Occipital lobe (tissue), 2 donors: ENCODE results near the gene ARHGEF16. TPM values are rescaled to one million over a fixed set of nuclear protein-coding genes. Genes with fewer than 3 reads are reported as not detected.

Source experiments
- DNase-seq: peaks from one replicate; lab custom pipeline; 2025; lab: John Stamatoyannopoulos, UW
- total RNA-seq: library from RNA; depleted of rRNA; stranded (reverse); fragments of >200 nt; gene quantifications from one replicate; pipeline ENCODE4 v1.2.3, GENCODE V29; 2014

Gene ARHGEF16
- total RNA-seq, 1 donor from 2014 or later: 0.16 TPM

- no peak for DNase-seq
Observed at GRCh38 chr1:3516911-3517675, 62.6 kb downstream of the ARHGEF16 start.

- no peak for DNase-seq
Observed at GRCh38 chr1:3518256-3518655, 63.8 kb downstream of the ARHGEF16 start.

GRCh38 chr1:3518756-3519155 is 64.3 kb downstream of the ARHGEF16 start:
- DNase-seq: no peak

- DNase-seq: no peak
Observed at GRCh38 chr1:3519301-3519885, 64.9 kb downstream of the ARHGEF16 start.

GRCh38 chr1:3520419-3521378 is 66.2 kb downstream of the ARHGEF16 start:
- no peak for DNase-seq

GRCh38 chr1:3521426-3521825 is 67.0 kb downstream of the ARHGEF16 start:
- DNase-seq: no peak

- DNase-seq: no peak
Observed at GRCh38 chr1:3522112-3522511, 67.6 kb downstream of the ARHGEF16 start.

- no peak for DNase-seq
Observed at GRCh38 chr1:3522564-3523265, 68.2 kb downstream of the ARHGEF16 start.

GRCh38 chr1:3523980-3524379 is 69.5 kb downstream of the ARHGEF16 start:
- DNase-seq: no peak

- no peak for DNase-seq
Observed at GRCh38 chr1:3524556-3525203, 70.2 kb downstream of the ARHGEF16 start.

- no peak for DNase-seq
Observed at GRCh38 chr1:3525551-3526482, 71.4 kb downstream of the ARHGEF16 start.

GRCh38 chr1:3527774-3528173 is 73.3 kb downstream of the ARHGEF16 start:
- no peak for DNase-seq

- no peak for DNase-seq
Observed at GRCh38 chr1:3529099-3529729, 74.7 kb downstream of the ARHGEF16 start.

- no peak for DNase-seq
Observed at GRCh38 chr1:3530086-3530925, 75.8 kb downstream of the ARHGEF16 start.
